GM23338 (cell line): ENCODE data around the gene TMEM38A. TPM values are rescaled to one million over a fixed set of nuclear protein-coding genes. Genes with fewer than 3 reads are reported as not detected.

Source experiments
- ATAC-seq: fragments of 200-7000 bp; cut with Tn5 transposase; 3 replicates; pipeline ENCODE4 v1.9.1; 2020
- DNase-seq: peaks from one replicate; pipeline ENCODE4 v3.0.0-alpha.2; 2015; ENCODE audit warnings: low spot score
- H2AFZ ChIP-seq: fragments of 200-600 bp; sonication (generic); 2 replicates; pipeline ENCODE4 v1.8.0; 2016; ENCODE audit warnings: antibody characterized with exemption, mild to moderate bottlenecking, moderate library complexity
- H3F3A ChIP-seq: fragments of 200-600 bp; sonication (generic); replicated peaks from 2 replicates; pipeline ENCODE4 v1.8.0; 2017; ENCODE audit warnings: antibody characterized with exemption, mixed run types, low read depth
- H3K27ac ChIP-seq: fragments of 200-600 bp; sonication (generic); 2 replicates; pipeline ENCODE4 v1.6.1; 2016; ENCODE audit warnings: low read depth
- H3K27me3 ChIP-seq: fragments of 200-600 bp; sonication (generic); 2 replicates; pipeline ENCODE4 v1.8.0; 2016; ENCODE audit warnings: mild to moderate bottlenecking, mixed run types, moderate library complexity; ENCODE audit not compliant: insufficient read depth
- H3K36me3 ChIP-seq: fragments of 200-600 bp; sonication (generic); 2 replicates; pipeline ENCODE4 v1.8.0; 2016; ENCODE audit warnings: mild to moderate bottlenecking; ENCODE audit not compliant: insufficient read depth
- H3K4me1 ChIP-seq: fragments of 200-600 bp; sonication (generic); 2 replicates; pipeline ENCODE4 v1.8.0; 2016; ENCODE audit warnings: mild to moderate bottlenecking, moderate library complexity; ENCODE audit not compliant: insufficient read depth
- H3K4me2 ChIP-seq: fragments of 200-600 bp; sonication (generic); 2 replicates; pipeline ENCODE4 v1.7.1; 2017; ENCODE audit warnings: mixed run types
- H3K4me3 ChIP-seq: fragments of 200-600 bp; sonication (generic); 2 replicates; pipeline ENCODE4 v1.6.1; 2016; ENCODE audit warnings: mixed run types
- H3K79me2 ChIP-seq: fragments of 200-600 bp; sonication (generic); replicated peaks from 2 replicates; pipeline ENCODE4 v1.8.0; 2017; ENCODE audit warnings: mild to moderate bottlenecking; ENCODE audit not compliant: insufficient read depth
- H3K9me2 ChIP-seq: fragments of 200-600 bp; sonication (generic); 2 replicates; pipeline ENCODE4 v1.8.0; 2017; ENCODE audit not compliant: insufficient read depth
- H4K20me1 ChIP-seq: fragments of 200-600 bp; sonication (generic); replicated peaks from 2 replicates; pipeline ENCODE4 v1.8.0; 2017; ENCODE audit warnings: mild to moderate bottlenecking; ENCODE audit not compliant: insufficient read depth
- H3K27ac Mint-ChIP-seq: 2 replicates; pipeline ENCODE4 v1.8.0; 2020; ENCODE audit warnings: inconsistent platforms, mild to moderate bottlenecking, moderate library complexity, mixed read lengths
- H3K27me3 Mint-ChIP-seq: 3 replicates; pipeline ENCODE4 v1.8.0; 2022; ENCODE audit warnings: low read depth, mild to moderate bottlenecking, moderate library complexity, mixed read lengths, inconsistent platforms; ENCODE audit not compliant: insufficient read depth, poor library complexity
- H3K36me3 Mint-ChIP-seq: 3 replicates; pipeline ENCODE4 v1.8.0; 2021; ENCODE audit warnings: low read depth, mild to moderate bottlenecking, inconsistent platforms, moderate library complexity, mixed read lengths
- H3K4me1 Mint-ChIP-seq: 3 replicates; pipeline ENCODE4 v1.8.0; 2020; ENCODE audit warnings: mild to moderate bottlenecking, inconsistent platforms, mixed read lengths
- H3K4me3 Mint-ChIP-seq: 3 replicates; pipeline ENCODE4 v1.8.0; 2021; ENCODE audit warnings: moderate library complexity, mild to moderate bottlenecking, inconsistent platforms, mixed read lengths
- H3K9me3 Mint-ChIP-seq: 3 replicates; pipeline ENCODE4 v1.8.0; 2020; ENCODE audit warnings: moderate library complexity, mild to moderate bottlenecking, inconsistent platforms, mixed read lengths
- CREB1 ChIP-seq: fragments of 250-450 bp; sonication (Bioruptor Pico); IDR thresholded peaks from 2 replicates; pipeline ENCODE4 v1.5.0; 2020; ENCODE audit warnings: low read depth, mild to moderate bottlenecking, moderate library complexity
- EZH2 ChIP-seq: fragments of 200-600 bp; sonication (generic); IDR thresholded peaks from one replicate; pipeline ENCODE4 v1.8.0; 2017; ENCODE audit warnings: antibody characterized with exemption, mild to moderate bottlenecking, low read depth; ENCODE audit not compliant: unreplicated experiment
- EZH2phosphoT487 ChIP-seq: fragments of 200-600 bp; sonication (generic); IDR thresholded peaks from one replicate; pipeline ENCODE4 v1.8.1; 2018; ENCODE audit warnings: antibody characterized with exemption; ENCODE audit not compliant: unreplicated experiment
- JUNB ChIP-seq: IDR thresholded peaks from one replicate; pipeline ENCODE4 v1.6.1; 2016; ENCODE audit warnings: antibody characterized with exemption; ENCODE audit not compliant: unreplicated experiment
- NANOG ChIP-seq: IDR thresholded peaks from 2 replicates; pipeline ENCODE4 v1.6.1; 2016; ENCODE audit warnings: antibody characterized with exemption, borderline replicate concordance
- POLR2AphosphoS5 ChIP-seq: IDR thresholded peaks from 2 replicates; pipeline ENCODE4 v1.6.1; 2016; ENCODE audit warnings: antibody characterized with exemption, low read depth
- STAT1 ChIP-seq: IDR thresholded peaks from one replicate; pipeline ENCODE4 v1.6.1; 2016; ENCODE audit warnings: antibody characterized with exemption; ENCODE audit not compliant: unreplicated experiment
- ZNF114 ChIP-seq: fragments of 250-450 bp; sonication (Bioruptor Pico); IDR thresholded peaks from 2 replicates; pipeline ENCODE4 v1.5.0; 2020; ENCODE audit warnings: mild to moderate bottlenecking, moderate library complexity
- ZNF331 ChIP-seq: fragments of 250-450 bp; sonication (Bioruptor Pico); IDR thresholded peaks from 2 replicates; pipeline ENCODE4 v1.5.0; 2020; ENCODE audit warnings: low read depth, mild to moderate bottlenecking, moderate library complexity
- polyA plus RNA-seq: library from polyadenylated mRNA; unstranded; fragments of >200 nt; fragmentation: Nextera tagmentation; extraction: Ambion mirVana; gene quantifications from 2 replicates; pipeline ENCODE4 v1.2.1, GENCODE V29; 2016
- total RNA-seq: library from RNA; depleted of rRNA; stranded (reverse); fragments of >200 nt; shearing (Covaris generic); gene quantifications from 2 replicates; pipeline ENCODE4 v1.2.3, GENCODE V29; 2014
- TF ChIP-seq, protein P1 (sequence below): fragments of 250-450 bp; sonication (Bioruptor Pico); IDR thresholded peaks from 2 replicates; pipeline ENCODE4 v1.5.0; 2020; ENCODE audit warnings: mild to moderate bottlenecking, moderate library complexity
- TF ChIP-seq, protein P2 (sequence below): IDR thresholded peaks from one replicate; pipeline ENCODE4 v1.6.1; 2018; ENCODE audit warnings: antibody characterized with exemption; ENCODE audit not compliant: unreplicated experiment
- TF ChIP-seq, protein P3 (sequence below): IDR thresholded peaks from 2 replicates; pipeline ENCODE4 v1.6.1; 2016; ENCODE audit warnings: antibody characterized with exemption
- TF ChIP-seq, protein P4 (sequence below), 2 experiments: fragments of 200-600 bp in 1 of 2; sonication (generic) in 1 of 2; conservative IDR thresholded peaks; 2 replicates each; pipeline versions ENCODE4 v1.5.1 to v1.6.1; 2016 to 2017; ENCODE audit warnings: antibody characterized with exemption in 2 of 2, low read depth in 2 of 2, mild to moderate bottlenecking in 2 of 2, moderate library complexity in 1 of 2

The TMEM38A gene
- total and polyA plus RNA-seq, 2 experiments from 2014 or later: 5.9 to 14.1 TPM

DNA sequence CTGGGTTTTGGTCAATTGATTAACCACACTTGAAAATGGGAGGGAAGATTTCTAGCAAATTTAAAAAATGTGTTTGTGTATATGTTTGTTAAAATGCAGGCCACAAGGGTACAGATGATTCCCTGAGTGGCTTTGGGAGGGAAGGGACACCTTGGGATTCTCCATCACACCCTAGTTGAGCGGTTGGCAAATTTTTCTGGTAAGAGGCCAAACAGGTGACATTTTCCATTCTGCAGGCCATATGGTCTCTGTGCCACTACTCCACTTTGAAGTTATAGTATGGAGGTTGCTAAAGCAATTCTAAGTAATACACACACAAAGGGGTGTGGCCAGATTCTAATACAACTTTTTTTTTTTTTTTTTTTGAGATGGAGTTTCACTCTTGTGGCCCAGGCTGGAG, 20.0 kb upstream of the TMEM38A start:
- no peaks in the 10 kb centered on the region for H3F3A ChIP-seq
- H3K79me2 ChIP-seq: peaks cover 97% of the 10 kb centered on the region
- DNase-seq (no peak), ATAC-seq (no peak)
- no peak overlapping the region for H3K27ac ChIP-seq
- H2AFZ ChIP-seq: no peak overlapping the region
- Mint-ChIP-seq H3K9me3 (no peaks in the 10 kb centered on the region), H3K27ac (no peak overlapping the region), H3K4me3 (no peak overlapping the region), H3K27me3 (peaks cover 3% of the 10 kb centered on the region), H3K36me3 (peaks cover 75% of the 10 kb centered on the region), H3K4me1 (no peaks in the 10 kb centered on the region)
- TF ChIP-seq JUNB (no peak), POLR2AphosphoS5 (no peak), EZH2phosphoT487 (no peak), ZNF114 (CRISPR knock-in tag) (no peak), STAT1 (no peak), EZH2 (no peak), ZNF331 (CRISPR knock-in tag) (no peak), CREB1 (CRISPR knock-in tag) (no peak), NANOG (no peak)
- TF ChIP-seq, protein P1, sequence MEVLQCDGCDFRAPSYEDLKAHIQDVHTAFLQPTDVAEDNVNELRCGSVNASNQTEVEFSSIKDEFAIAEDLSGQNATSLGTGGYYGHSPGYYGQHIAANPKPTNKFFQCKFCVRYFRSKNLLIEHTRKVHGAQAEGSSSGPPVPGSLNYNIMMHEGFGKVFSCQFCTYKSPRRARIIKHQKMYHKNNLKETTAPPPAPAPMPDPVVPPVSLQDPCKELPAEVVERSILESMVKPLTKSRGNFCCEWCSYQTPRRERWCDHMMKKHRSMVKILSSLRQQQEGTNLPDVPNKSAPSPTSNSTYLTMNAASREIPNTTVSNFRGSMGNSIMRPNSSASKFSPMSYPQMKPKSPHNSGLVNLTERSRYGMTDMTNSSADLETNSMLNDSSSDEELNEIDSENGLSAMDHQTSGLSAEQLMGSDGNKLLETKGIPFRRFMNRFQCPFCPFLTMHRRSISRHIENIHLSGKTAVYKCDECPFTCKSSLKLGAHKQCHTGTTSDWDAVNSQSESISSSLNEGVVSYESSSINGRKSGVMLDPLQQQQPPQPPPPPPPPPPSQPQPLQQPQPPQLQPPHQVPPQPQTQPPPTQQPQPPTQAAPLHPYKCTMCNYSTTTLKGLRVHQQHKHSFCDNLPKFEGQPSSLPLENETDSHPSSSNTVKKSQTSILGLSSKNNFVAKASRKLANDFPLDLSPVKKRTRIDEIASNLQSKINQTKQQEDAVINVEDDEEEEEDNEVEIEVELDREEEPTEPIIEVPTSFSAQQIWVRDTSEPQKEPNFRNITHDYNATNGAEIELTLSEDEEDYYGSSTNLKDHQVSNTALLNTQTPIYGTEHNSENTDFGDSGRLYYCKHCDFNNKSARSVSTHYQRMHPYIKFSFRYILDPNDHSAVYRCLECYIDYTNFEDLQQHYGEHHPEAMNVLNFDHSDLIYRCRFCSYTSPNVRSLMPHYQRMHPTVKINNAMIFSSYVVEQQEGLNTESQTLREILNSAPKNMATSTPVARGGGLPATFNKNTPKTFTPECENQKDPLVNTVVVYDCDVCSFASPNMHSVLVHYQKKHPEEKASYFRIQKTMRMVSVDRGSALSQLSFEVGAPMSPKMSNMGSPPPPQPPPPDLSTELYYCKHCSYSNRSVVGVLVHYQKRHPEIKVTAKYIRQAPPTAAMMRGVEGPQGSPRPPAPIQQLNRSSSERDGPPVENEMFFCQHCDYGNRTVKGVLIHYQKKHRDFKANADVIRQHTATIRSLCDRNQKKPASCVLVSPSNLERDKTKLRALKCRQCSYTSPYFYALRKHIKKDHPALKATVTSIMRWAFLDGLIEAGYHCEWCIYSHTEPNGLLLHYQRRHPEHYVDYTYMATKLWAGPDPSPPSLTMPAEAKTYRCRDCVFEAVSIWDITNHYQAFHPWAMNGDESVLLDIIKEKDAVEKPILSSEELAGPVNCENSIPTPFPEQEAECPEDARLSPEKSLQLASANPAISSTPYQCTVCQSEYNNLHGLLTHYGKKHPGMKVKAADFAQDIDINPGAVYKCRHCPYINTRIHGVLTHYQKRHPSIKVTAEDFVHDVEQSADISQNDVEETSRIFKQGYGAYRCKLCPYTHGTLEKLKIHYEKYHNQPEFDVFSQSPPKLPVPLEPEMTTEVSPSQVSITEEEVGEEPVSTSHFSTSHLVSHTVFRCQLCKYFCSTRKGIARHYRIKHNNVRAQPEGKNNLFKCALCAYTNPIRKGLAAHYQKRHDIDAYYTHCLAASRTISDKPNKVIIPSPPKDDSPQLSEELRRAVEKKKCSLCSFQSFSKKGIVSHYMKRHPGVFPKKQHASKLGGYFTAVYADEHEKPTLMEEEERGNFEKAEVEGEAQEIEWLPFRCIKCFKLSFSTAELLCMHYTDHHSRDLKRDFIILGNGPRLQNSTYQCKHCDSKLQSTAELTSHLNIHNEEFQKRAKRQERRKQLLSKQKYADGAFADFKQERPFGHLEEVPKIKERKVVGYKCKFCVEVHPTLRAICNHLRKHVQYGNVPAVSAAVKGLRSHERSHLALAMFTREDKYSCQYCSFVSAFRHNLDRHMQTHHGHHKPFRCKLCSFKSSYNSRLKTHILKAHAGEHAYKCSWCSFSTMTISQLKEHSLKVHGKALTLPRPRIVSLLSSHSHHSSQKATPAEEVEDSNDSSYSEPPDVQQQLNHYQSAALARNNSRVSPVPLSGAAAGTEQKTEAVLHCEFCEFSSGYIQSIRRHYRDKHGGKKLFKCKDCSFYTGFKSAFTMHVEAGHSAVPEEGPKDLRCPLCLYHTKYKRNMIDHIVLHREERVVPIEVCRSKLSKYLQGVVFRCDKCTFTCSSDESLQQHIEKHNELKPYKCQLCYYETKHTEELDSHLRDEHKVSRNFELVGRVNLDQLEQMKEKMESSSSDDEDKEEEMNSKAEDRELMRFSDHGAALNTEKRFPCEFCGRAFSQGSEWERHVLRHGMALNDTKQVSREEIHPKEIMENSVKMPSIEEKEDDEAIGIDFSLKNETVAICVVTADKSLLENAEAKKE (CRISPR knock-in tag): no peak
- TF ChIP-seq, protein P2, sequence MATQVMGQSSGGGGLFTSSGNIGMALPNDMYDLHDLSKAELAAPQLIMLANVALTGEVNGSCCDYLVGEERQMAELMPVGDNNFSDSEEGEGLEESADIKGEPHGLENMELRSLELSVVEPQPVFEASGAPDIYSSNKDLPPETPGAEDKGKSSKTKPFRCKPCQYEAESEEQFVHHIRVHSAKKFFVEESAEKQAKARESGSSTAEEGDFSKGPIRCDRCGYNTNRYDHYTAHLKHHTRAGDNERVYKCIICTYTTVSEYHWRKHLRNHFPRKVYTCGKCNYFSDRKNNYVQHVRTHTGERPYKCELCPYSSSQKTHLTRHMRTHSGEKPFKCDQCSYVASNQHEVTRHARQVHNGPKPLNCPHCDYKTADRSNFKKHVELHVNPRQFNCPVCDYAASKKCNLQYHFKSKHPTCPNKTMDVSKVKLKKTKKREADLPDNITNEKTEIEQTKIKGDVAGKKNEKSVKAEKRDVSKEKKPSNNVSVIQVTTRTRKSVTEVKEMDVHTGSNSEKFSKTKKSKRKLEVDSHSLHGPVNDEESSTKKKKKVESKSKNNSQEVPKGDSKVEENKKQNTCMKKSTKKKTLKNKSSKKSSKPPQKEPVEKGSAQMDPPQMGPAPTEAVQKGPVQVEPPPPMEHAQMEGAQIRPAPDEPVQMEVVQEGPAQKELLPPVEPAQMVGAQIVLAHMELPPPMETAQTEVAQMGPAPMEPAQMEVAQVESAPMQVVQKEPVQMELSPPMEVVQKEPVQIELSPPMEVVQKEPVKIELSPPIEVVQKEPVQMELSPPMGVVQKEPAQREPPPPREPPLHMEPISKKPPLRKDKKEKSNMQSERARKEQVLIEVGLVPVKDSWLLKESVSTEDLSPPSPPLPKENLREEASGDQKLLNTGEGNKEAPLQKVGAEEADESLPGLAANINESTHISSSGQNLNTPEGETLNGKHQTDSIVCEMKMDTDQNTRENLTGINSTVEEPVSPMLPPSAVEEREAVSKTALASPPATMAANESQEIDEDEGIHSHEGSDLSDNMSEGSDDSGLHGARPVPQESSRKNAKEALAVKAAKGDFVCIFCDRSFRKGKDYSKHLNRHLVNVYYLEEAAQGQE: no peak
- TF ChIP-seq, protein P3, sequence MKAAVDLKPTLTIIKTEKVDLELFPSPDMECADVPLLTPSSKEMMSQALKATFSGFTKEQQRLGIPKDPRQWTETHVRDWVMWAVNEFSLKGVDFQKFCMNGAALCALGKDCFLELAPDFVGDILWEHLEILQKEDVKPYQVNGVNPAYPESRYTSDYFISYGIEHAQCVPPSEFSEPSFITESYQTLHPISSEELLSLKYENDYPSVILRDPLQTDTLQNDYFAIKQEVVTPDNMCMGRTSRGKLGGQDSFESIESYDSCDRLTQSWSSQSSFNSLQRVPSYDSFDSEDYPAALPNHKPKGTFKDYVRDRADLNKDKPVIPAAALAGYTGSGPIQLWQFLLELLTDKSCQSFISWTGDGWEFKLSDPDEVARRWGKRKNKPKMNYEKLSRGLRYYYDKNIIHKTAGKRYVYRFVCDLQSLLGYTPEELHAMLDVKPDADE: no peak
- TF ChIP-seq, protein P4, sequence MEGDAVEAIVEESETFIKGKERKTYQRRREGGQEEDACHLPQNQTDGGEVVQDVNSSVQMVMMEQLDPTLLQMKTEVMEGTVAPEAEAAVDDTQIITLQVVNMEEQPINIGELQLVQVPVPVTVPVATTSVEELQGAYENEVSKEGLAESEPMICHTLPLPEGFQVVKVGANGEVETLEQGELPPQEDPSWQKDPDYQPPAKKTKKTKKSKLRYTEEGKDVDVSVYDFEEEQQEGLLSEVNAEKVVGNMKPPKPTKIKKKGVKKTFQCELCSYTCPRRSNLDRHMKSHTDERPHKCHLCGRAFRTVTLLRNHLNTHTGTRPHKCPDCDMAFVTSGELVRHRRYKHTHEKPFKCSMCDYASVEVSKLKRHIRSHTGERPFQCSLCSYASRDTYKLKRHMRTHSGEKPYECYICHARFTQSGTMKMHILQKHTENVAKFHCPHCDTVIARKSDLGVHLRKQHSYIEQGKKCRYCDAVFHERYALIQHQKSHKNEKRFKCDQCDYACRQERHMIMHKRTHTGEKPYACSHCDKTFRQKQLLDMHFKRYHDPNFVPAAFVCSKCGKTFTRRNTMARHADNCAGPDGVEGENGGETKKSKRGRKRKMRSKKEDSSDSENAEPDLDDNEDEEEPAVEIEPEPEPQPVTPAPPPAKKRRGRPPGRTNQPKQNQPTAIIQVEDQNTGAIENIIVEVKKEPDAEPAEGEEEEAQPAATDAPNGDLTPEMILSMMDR (conservative IDR thresholded peaks at IDR 0.05; ENCODE audit: low read depth in 2 of 2): no peak
- H3K4me1 ChIP-seq: no peaks in the 10 kb centered on the region
- H3K36me3 ChIP-seq: peaks cover 19% of the 10 kb centered on the region
- no peak overlapping the region for H3K4me2 ChIP-seq
- no peaks in the 10 kb centered on the region for H3K9me2 ChIP-seq
- peaks cover 47% of the 10 kb centered on the region for H4K20me1 ChIP-seq
- no peaks in the 10 kb centered on the region for H3K27me3 ChIP-seq
- no peak overlapping the region for H3K4me3 ChIP-seq
